Caco-2 (cell line): ENCODE measurements around the gene LEMD3. TPM values are rescaled to one million over a fixed set of nuclear protein-coding genes. Genes with fewer than 3 reads are reported as not detected.

Source experiments
- BruUV-seq: library from RNA; stranded (reverse); fragments of 400-500 nt; replicated peaks from 2 replicates; lab custom pipeline; 2021; lab: Mats Ljungman, UMichigan
- CTCF ChIA-PET: fragments of 300-600 bp; sonication (Branson Sonifier 250); formaldehyde crosslinking; loops from one replicate; lab custom pipeline; 2022; ENCODE audit warnings: antibody characterized with exemption; lab: Charles Lee
- POLR2A ChIA-PET: fragments of 300-600 bp; sonication (Branson Sonifier 250); formaldehyde crosslinking; loops from one replicate; lab custom pipeline; 2022; ENCODE audit warnings: antibody characterized with exemption; lab: Charles Lee
- DNase-seq, 2 experiments: peaks; one replicate each; pipeline versions ENCODE4 v3.0.0 to v3.0.0-alpha.2; 2020 to 2022
- H3K27me3 ChIP-seq: replicated peaks from 2 replicates; pipeline ENCODE4 v1.6.0; 2011; ENCODE audit warnings: low read length; ENCODE audit not compliant: control insufficient read depth, insufficient read depth
- H3K36me3 ChIP-seq: 2 replicates; pipeline ENCODE4 v1.5.1; 2011; ENCODE audit warnings: low read length; ENCODE audit not compliant: control insufficient read depth, insufficient read depth
- H3K4me1 ChIP-seq: fragments of 250-450 bp; sonication (Bioruptor Pico); 2 replicates; pipeline ENCODE4 v1.5.1; 2020; ENCODE audit warnings: mild to moderate bottlenecking
- H3K4me3 ChIP-seq: 2 replicates; pipeline ENCODE4 v1.5.1; 2011; ENCODE audit warnings: low read depth, mild to moderate bottlenecking, control low read depth, low read length
- H3K9me3 ChIP-seq: fragments of 250-450 bp; sonication (Bioruptor Pico); 2 replicates; pipeline ENCODE4 v1.5.1; 2020; ENCODE audit warnings: mild to moderate bottlenecking, moderate library complexity
- H3K27ac Mint-ChIP-seq: one replicate; pipeline ENCODE4 v1.8.0; 2022; ENCODE audit warnings: mixed read lengths; ENCODE audit not compliant: unreplicated experiment
- H3K27me3 Mint-ChIP-seq: one replicate; pipeline ENCODE4 v1.8.0; 2022; ENCODE audit warnings: mixed read lengths; ENCODE audit not compliant: insufficient read depth, unreplicated experiment
- H3K36me3 Mint-ChIP-seq: one replicate; pipeline ENCODE4 v1.8.0; 2022; ENCODE audit warnings: mild to moderate bottlenecking, mixed read lengths; ENCODE audit not compliant: insufficient read depth, unreplicated experiment
- H3K4me1 Mint-ChIP-seq: one replicate; pipeline ENCODE4 v1.8.0; 2022; ENCODE audit warnings: low read depth, mixed read lengths; ENCODE audit not compliant: unreplicated experiment
- H3K4me3 Mint-ChIP-seq: one replicate; pipeline ENCODE4 v1.8.0; 2022; ENCODE audit warnings: mild to moderate bottlenecking, moderate library complexity, mixed read lengths; ENCODE audit not compliant: unreplicated experiment
- H3K9me3 Mint-ChIP-seq: one replicate; pipeline ENCODE4 v1.8.0; 2022; ENCODE audit warnings: mixed read lengths; ENCODE audit not compliant: unreplicated experiment
- intact Hi-C: fragments of 100-400 bp; cut with micrococcal nuclease; formaldehyde crosslinking; loops from one replicate; pipeline ENCODE4 v1.10.0; 2022; ENCODE audit not compliant: unreplicated experiment
- total RNA-seq: library from RNA; stranded (reverse); gene quantifications from 2 replicates; pipeline ENCODE4 v1.2.3, GENCODE V29; 2022
- TF ChIP-seq, protein P1 (sequence below), 2 experiments: fragments of 200-600 bp in 1 of 2; IDR thresholded peaks; 1 replicate in 1 of 2; 2 replicates in 1 of 2; pipeline versions ENCODE4 v1.5.1 to v1.8.0; 2011 to 2022; ENCODE audit warnings: antibody characterized with exemption in 1 of 2, control low read depth in 1 of 2, inconsistent platforms in 1 of 2, low read depth in 1 of 2, low read length in 1 of 2, mild to moderate bottlenecking in 1 of 2, moderate library complexity in 1 of 2; ENCODE audit not compliant: insufficient read depth in 1 of 2, severe bottlenecking in 1 of 2, unreplicated experiment in 1 of 2

The LEMD3 gene
- total RNA-seq, 1 experiment from 2014 or later, result 35.8 TPM

DNA sequence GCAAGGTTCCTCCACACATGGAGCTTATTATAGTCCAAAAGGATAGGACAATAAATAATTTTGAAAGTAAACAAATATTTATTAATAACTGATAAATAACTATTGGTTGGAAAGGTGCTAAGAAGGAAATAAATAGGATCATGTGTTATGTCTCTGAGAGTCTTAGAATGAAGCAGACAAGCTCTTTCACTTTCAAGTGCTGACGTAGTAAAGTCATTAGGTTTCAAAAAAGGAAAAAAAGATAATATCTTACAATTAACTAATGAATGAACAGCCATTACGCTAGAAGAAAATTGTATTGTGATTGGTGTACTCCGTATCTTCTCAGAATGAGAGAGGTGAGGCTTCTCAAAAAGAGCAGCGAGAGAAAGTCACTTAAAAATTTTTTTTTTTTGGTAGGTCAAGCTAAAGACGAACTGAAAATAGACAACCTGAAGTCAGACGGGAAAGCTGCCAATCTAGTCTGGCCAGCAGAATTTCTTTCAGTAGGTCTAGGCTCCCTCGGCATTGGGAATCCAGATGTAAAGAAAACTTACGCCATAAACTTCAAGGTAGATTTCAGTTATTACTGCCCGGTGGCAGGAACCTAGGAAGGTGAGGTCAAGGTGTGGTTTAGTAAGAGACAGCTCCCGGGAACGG lies 583 bp upstream of the LEMD3 start:
- intact Hi-C loops, result loop anchor here (1.0 kb wide), 1 partner anchor 64 kb away; no protein-coding TSS in a partner anchor
- H3K27me3 Mint-ChIP-seq, result no peaks in the 10 kb centered on the region
- POLR2A ChIA-PET, result interaction anchor here (0.7 to 1.8 kb wide), 10 partner anchors 13 to 761 kb away, joined by 3 to 30 read pairs (median 5); no protein-coding TSS in a partner anchor
- H3K4me1 ChIP-seq, result peaks cover 24% of the 10 kb centered on the region
- peaks cover 15% of the 10 kb centered on the region for H3K36me3 Mint-ChIP-seq
- H3K27me3 ChIP-seq, result no peaks in the 10 kb centered on the region
- H3K9me3 Mint-ChIP-seq, result no peaks in the 10 kb centered on the region
- BruUV-seq, result TSS peak; percentile 93
- H3K36me3 ChIP-seq, result no peaks in the 10 kb centered on the region
- H3K27ac Mint-ChIP-seq, result peak overlapping the region; percentile 97
- peak overlapping the region; percentile 92 for H3K4me3 Mint-ChIP-seq
- no peak for DNase-seq
- peak overlapping the region; percentile 54 for H3K4me3 ChIP-seq
- TF ChIP-seq, protein P1, sequence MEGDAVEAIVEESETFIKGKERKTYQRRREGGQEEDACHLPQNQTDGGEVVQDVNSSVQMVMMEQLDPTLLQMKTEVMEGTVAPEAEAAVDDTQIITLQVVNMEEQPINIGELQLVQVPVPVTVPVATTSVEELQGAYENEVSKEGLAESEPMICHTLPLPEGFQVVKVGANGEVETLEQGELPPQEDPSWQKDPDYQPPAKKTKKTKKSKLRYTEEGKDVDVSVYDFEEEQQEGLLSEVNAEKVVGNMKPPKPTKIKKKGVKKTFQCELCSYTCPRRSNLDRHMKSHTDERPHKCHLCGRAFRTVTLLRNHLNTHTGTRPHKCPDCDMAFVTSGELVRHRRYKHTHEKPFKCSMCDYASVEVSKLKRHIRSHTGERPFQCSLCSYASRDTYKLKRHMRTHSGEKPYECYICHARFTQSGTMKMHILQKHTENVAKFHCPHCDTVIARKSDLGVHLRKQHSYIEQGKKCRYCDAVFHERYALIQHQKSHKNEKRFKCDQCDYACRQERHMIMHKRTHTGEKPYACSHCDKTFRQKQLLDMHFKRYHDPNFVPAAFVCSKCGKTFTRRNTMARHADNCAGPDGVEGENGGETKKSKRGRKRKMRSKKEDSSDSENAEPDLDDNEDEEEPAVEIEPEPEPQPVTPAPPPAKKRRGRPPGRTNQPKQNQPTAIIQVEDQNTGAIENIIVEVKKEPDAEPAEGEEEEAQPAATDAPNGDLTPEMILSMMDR (IDR thresholded peaks at IDR 0.05; ENCODE audit: insufficient read depth in 1 of 2, low read depth in 1 of 2, low read length in 1 of 2, severe bottlenecking in 1 of 2, unreplicated experiment in 1 of 2), result no peak
- CTCF ChIA-PET, result interaction anchor here (1.7 kb wide), 1 partner anchor 64 kb away, joined by 18 read pairs; no protein-coding TSS in a partner anchor
- H3K9me3 ChIP-seq, result no peaks in the 10 kb centered on the region
- peaks cover 11% of the 10 kb centered on the region for H3K4me1 Mint-ChIP-seq

DNA sequence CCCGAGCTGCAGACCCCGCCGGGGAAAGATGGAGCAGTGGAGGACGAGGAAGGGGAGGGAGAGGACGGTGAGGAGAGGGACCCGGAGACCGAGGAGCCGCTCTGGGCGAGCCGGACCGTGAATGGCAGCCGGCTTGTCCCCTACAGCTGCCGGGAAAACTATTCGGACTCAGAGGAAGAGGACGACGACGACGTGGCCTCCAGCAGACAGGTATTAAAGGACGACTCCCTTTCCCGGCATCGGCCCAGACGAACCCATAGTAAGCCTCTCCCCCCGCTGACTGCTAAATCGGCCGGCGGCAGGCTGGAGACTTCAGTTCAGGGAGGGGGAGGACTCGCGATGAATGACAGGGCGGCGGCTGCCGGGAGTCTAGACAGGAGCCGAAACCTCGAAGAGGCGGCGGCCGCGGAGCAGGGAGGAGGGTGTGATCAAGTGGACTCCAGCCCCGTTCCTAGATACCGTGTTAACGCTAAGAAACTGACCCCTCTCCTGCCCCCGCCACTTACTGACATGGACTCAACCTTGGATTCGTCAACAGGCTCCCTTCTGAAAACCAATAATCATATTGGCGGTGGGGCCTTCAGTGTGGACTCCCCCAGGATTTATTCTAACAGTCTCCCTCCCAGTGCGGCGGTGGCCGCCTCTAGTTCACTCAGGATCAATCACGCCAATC lies 962 bp downstream of the LEMD3 start:
- DNase-seq, result peak; percentile 68 to 69
- no peaks in the 10 kb centered on the region for H3K27me3 Mint-ChIP-seq
- no peaks in the 10 kb centered on the region for H3K9me3 Mint-ChIP-seq
- Histone ChIP-seq H3K4me1 (peaks cover 34% of the 10 kb centered on the region), H3K4me3 (peak overlapping the region; percentile 58), H3K36me3 (peaks cover 2% of the 10 kb centered on the region), H3K27me3 (no peaks in the 10 kb centered on the region), H3K9me3 (no peaks in the 10 kb centered on the region)
- TF ChIP-seq, protein P1 (IDR thresholded peaks at IDR 0.05; ENCODE audit: insufficient read depth in 1 of 2, low read depth in 1 of 2, low read length in 1 of 2, severe bottlenecking in 1 of 2, unreplicated experiment in 1 of 2), result no peak
- H3K36me3 Mint-ChIP-seq, result peaks cover 15% of the 10 kb centered on the region
- H3K4me3 Mint-ChIP-seq, result peak overlapping the region; percentile 92
- H3K27ac Mint-ChIP-seq, result peak overlapping the region; percentile 97
- CTCF ChIA-PET, result interaction anchor here (1.7 kb wide), 1 partner anchor 62 kb away, joined by 18 read pairs; no protein-coding TSS in a partner anchor
- no TSS peak for BruUV-seq
- POLR2A ChIA-PET, result interaction anchor here (1.6 kb wide), 1 partner anchor 280 kb away, joined by 5 read pairs; no protein-coding TSS in a partner anchor
- peaks cover 11% of the 10 kb centered on the region for H3K4me1 Mint-ChIP-seq
- intact Hi-C loops, result loop anchor here (1.0 kb wide), 1 partner anchor 12 kb away; no protein-coding TSS in a partner anchor

DNA sequence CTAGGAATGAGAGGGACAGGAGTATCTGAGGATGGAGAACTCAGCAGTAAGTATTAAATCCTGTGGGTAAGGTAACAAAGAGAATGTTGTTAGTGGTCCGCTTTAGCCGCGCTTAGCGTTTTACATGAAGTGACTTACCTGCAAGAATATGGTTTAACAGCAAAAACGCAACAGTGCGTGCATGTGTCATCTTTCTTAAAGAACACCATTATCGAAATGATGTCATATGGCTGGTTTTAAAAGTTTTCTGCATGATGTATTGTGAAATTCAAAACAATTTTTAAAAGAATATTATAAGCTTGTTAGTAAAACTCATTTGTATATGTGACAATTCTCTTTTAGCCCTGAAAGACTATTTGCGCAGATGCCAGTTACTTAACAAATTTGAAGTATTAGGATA lies 1.7 kb downstream of the LEMD3 start:
- Mint-ChIP-seq H3K27ac (peak overlapping the region; percentile 97), H3K4me3 (peak overlapping the region; percentile 92), H3K9me3 (no peaks in the 10 kb centered on the region), H3K4me1 (peaks cover 11% of the 10 kb centered on the region), H3K36me3 (peaks cover 15% of the 10 kb centered on the region), H3K27me3 (no peaks in the 10 kb centered on the region)
- no peaks in the 10 kb centered on the region for H3K27me3 ChIP-seq
- POLR2A ChIA-PET, result no interaction called here
- intact Hi-C loops, result no loop called here
- no peak for DNase-seq
- CTCF ChIA-PET, result no interaction called here
- peaks cover 34% of the 10 kb centered on the region for H3K4me1 ChIP-seq
- peak overlapping the region; percentile 58 for H3K4me3 ChIP-seq
- BruUV-seq, result TSS peak; percentile 30
- H3K9me3 ChIP-seq, result no peaks in the 10 kb centered on the region
- H3K36me3 ChIP-seq, result peaks cover 2% of the 10 kb centered on the region
- TF ChIP-seq, protein P1 (IDR thresholded peaks at IDR 0.05; ENCODE audit: insufficient read depth in 1 of 2, low read depth in 1 of 2, low read length in 1 of 2, severe bottlenecking in 1 of 2, unreplicated experiment in 1 of 2), result no peak
